ENCODE results near the gene SYT15. TPM values are rescaled to one million over a fixed set of nuclear protein-coding genes. Genes with fewer than 3 reads are reported as not detected.
"Not testable (repeated sequence)": the region's sequence is repeated elsewhere in the genome, so short reads cannot be mapped to it uniquely, and the experiment has no call there.

The SYT15 gene
- 1 to 10 TPM; 1.7 to 3.6 TPM for total RNA-seq
- polyA plus RNA-seq (ENCODE audit: insufficient read depth, low read depth, low replicate concordance), result 2.1 TPM
- long read RNA-seq, donor 1, result 0 reads
- long read RNA-seq, donor 2, result 0 reads

DNA sequence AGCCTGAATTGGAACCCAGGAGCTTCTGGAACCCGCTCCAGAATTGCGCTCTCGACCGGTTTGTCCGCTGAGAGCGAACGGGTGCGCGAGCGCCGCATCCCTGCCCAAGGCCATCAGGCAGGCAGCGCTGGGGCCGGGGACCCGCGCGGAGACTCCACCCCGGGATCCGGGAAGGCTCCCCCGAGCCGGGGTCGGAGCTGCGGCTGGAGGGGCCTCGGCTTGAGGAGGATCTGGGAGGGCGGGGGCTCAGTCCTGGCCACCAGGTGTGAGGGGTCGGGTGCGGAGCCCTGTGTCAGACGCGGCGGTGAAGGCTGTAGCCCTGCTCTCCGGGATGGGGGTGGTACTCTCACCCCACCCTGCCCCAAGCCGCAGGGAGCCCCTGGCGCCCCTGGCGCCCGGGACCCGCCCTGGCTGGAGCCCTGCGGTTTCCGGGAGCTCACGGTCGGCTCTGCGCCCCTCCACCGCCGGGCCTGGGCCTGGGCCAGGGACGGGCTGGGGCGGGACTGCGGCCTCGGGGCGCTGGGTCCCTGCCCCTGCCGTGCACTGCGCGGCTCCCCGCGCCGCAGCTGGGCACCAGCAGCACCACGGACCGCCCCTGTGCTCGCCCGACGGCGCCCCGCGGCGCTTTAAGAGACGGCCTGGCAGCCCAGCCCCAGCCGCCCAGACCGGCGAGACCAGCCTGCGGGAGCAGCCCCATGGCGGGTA, at the start of gene SYT15:
Gene SYT15 (plus strand): TSS at position 655 of the 705 bp plus-strand sequence. CDS start 41 bp downstream, at position 696.
- H3K4me3 ChIP-seq; H3K27me3 ChIP-seq; DNase-seq; H3K4me1 ChIP-seq; H3K36me3 ChIP-seq (ENCODE audit: low read depth, missing control alignments); intact Hi-C loops (cut with DNase I; ENCODE audit: low total_unique reads); H3K27ac ChIP-seq; H3K9me3 ChIP-seq: not testable (repeated sequence)
- WGBS, 2 donors, result 5% methylated on average over 15 of the region's 68 CpGs; no CpG with 5 or more reads in 1 of the 2 donors

GRCh38 chr10:46529742-46530141, 49.2 kb upstream of the SYT15 start:
- H3K9me3 ChIP-seq; intact Hi-C loops (cut with DNase I; ENCODE audit: low total_unique reads): not testable (repeated sequence)
- WGBS, 2 donors, result 85 to 87% methylated on average over 7 of the region's 7 CpGs

DNA sequence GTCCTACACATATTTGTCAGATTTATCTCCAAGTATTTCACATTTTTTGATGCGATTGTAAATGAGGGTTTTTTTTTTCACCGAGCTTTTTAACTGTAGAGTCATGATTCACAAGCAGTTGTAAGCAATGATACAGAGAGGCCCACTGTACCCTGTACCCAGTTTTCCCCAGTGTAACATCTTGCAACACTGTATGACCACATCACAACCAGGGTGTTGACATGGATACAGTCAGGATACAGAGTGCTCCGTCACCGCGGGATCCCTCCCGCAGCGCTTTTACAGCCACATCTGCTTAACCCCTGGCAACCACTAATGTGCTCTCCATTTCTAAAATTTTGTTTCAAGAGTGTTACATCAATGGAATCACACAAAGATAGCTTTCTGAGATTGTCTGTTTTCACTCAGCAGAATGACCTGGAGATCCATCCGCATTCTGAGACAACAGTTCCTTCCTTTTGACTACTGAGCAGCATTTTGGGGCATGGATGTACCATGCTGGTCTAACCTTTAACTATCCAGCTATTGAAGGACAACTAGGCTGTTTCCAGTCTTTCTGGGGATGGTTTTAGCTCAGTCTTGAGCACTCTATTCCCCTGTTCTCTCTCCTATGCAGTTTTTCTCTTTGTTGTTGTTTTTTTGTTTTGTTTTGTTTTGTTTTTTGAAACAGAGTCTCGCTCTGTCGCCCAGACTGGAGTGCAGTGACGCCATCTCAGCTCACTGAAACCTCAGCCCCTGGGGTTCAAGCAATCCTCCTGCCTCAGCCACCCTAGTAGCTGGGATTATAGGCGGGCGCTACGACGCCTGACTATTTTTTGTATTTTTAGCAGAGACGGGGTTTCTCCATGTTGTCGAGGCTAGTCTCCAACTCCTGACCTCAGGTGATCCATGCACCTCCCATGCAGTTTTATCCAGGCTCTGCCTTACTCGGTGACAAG, 48.4 kb upstream of the SYT15 start:
- Histone ChIP-seq H3K4me1 (no peaks in the 10 kb centered on the region), H3K27me3 (no peaks in the 10 kb centered on the region), H3K27ac (no peak overlapping the region), H3K9me3 (no peaks in the 10 kb centered on the region), H3K36me3 (ENCODE audit: low read depth, missing control alignments) (no peaks in the 10 kb centered on the region), H3K4me3 (no peak overlapping the region)
- intact Hi-C loops (cut with DNase I; ENCODE audit: low total_unique reads), result no loop called here
- WGBS, 2 donors, result 83 to 87% methylated on average over 18 of the region's 18 CpGs
- no peak for DNase-seq
- TF ChIP-seq POLR2A (IDR thresholded peaks at IDR 0.05), result no peak
- TF ChIP-seq, protein P1, sequence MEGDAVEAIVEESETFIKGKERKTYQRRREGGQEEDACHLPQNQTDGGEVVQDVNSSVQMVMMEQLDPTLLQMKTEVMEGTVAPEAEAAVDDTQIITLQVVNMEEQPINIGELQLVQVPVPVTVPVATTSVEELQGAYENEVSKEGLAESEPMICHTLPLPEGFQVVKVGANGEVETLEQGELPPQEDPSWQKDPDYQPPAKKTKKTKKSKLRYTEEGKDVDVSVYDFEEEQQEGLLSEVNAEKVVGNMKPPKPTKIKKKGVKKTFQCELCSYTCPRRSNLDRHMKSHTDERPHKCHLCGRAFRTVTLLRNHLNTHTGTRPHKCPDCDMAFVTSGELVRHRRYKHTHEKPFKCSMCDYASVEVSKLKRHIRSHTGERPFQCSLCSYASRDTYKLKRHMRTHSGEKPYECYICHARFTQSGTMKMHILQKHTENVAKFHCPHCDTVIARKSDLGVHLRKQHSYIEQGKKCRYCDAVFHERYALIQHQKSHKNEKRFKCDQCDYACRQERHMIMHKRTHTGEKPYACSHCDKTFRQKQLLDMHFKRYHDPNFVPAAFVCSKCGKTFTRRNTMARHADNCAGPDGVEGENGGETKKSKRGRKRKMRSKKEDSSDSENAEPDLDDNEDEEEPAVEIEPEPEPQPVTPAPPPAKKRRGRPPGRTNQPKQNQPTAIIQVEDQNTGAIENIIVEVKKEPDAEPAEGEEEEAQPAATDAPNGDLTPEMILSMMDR (IDR thresholded peaks at IDR 0.05), result no peak

More at GRCh38 chr10:46529742-46530141, 49.2 kb upstream of the SYT15 start:
- H3K27me3 ChIP-seq; DNase-seq; H3K4me3 ChIP-seq; H3K36me3 ChIP-seq (ENCODE audit: low read depth, missing control alignments); H3K27ac ChIP-seq; H3K4me1 ChIP-seq: not testable (repeated sequence)

GRCh38 chr10:46532256-46532655, 46.7 kb upstream of the SYT15 start:
- H3K27me3 ChIP-seq; intact Hi-C loops (cut with DNase I; ENCODE audit: low total_unique reads); DNase-seq; H3K4me3 ChIP-seq; H3K4me1 ChIP-seq; H3K27ac ChIP-seq; H3K9me3 ChIP-seq; H3K36me3 ChIP-seq (ENCODE audit: low read depth, missing control alignments): not testable (repeated sequence)
- 35 to 47% methylated on average over 1 of the region's 1 CpG for WGBS, 2 donors

- 75 to 77% methylated on average over 6 of the region's 6 CpGs for WGBS, 2 donors
Measured at GRCh38 chr10:46534828-46535524, 44.0 kb upstream of the SYT15 start.

More at GRCh38 chr10:46534828-46535524, 44.0 kb upstream of the SYT15 start:
- Histone ChIP-seq H3K4me3 (no peak overlapping the region), H3K9me3 (no peaks in the 10 kb centered on the region), H3K4me1 (no peaks in the 10 kb centered on the region), H3K27ac (no peak overlapping the region), H3K27me3 (no peaks in the 10 kb centered on the region), H3K36me3 (ENCODE audit: low read depth, missing control alignments) (no peaks in the 10 kb centered on the region)
- no peak for TF ChIP-seq POLR2A (IDR thresholded peaks at IDR 0.05)
- TF ChIP-seq, protein P1 (IDR thresholded peaks at IDR 0.05), result no peak
- intact Hi-C loops (cut with DNase I; ENCODE audit: low total_unique reads), result no loop called here
- DNase-seq, result no peak

All from testis (tissue), 5 donors.